Ovary (tissue), 3 donors: ENCODE results near the gene SLAMF7.

Experiments used
- CTCF ChIP-seq, 3 donors: fragments of 450-650 bp in 2 of 3; fragments of 200-600 bp in 1 of 3; IDR thresholded peaks; one replicate each; pipeline versions ENCODE4 v1.5.1 to v1.8.0; 2016 to 2022; ENCODE audit warnings: antibody characterized with exemption in 3 of 3, mild to moderate bottlenecking in 1 of 3
- EP300 ChIP-seq: sonication (generic); formaldehyde crosslinking; IDR thresholded peaks from one replicate; pipeline ENCODE4 v1.6.1; 2017; ENCODE audit warnings: antibody characterized with exemption
- POLR2A ChIP-seq: fragments of 450-650 bp; IDR thresholded peaks from one replicate; pipeline ENCODE4 v1.6.1; 2017; ENCODE audit warnings: antibody characterized with exemption, mild to moderate bottlenecking, moderate library complexity
- donor health status: DM: no; HTN: no; CAD: no.

- TF ChIP-seq POLR2A, result no peak
- TF ChIP-seq CTCF (IDR thresholded peaks at IDR 0.05), result no peak
- no peak for TF ChIP-seq EP300
Observed at GRCh38 chr1:160778976-160779375, 39.9 kb downstream of the SLAMF7 start.
